ENCODE measurements around the gene VKORC1L1.
A peak's percentile ranks its signal among the peaks of the same experiment; 100 is the strongest.

The VKORC1L1 gene

DNA sequence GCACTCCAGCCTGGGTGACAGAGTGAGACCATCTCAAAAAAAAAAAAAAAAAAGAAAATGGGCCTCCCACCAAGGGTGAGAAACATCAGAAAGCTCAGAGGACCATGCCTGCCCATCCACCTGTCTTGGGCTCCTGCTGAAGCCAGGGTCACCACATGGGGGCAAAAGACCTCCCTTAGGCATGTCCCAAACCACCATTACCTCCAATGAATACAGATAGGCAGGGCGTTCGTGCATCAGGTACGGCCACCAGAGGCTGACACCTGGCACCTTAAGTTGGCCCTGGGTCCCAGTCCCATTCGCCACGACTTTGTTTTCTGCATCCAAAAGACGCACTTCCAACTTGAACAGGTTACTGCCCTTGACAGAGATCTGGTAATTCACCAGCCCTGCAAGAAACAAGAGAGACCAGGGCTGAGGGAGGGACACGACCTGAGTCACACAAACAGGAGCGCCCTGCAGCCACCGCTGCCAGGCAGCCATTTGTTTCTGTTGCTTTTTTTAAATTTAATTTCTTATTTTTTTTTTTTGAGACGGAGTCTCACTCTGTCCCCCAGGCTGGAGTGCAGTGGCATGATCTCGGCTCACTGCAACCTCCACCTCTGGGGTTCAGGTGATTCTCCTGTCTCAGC, 103.1 kb downstream of the VKORC1L1 start:
- no peak overlapping the region for H3K4me3 ChIP-seq (ENCODE audit: low read length)
- DNase-seq (ENCODE audit: low read depth) = no peak
- TF ChIP-seq, protein P1, sequence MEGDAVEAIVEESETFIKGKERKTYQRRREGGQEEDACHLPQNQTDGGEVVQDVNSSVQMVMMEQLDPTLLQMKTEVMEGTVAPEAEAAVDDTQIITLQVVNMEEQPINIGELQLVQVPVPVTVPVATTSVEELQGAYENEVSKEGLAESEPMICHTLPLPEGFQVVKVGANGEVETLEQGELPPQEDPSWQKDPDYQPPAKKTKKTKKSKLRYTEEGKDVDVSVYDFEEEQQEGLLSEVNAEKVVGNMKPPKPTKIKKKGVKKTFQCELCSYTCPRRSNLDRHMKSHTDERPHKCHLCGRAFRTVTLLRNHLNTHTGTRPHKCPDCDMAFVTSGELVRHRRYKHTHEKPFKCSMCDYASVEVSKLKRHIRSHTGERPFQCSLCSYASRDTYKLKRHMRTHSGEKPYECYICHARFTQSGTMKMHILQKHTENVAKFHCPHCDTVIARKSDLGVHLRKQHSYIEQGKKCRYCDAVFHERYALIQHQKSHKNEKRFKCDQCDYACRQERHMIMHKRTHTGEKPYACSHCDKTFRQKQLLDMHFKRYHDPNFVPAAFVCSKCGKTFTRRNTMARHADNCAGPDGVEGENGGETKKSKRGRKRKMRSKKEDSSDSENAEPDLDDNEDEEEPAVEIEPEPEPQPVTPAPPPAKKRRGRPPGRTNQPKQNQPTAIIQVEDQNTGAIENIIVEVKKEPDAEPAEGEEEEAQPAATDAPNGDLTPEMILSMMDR (IDR thresholded peaks at IDR 0.05; ENCODE audit: insufficient read depth, low read depth, low read length, missing control alignments) = no peak

DNA sequence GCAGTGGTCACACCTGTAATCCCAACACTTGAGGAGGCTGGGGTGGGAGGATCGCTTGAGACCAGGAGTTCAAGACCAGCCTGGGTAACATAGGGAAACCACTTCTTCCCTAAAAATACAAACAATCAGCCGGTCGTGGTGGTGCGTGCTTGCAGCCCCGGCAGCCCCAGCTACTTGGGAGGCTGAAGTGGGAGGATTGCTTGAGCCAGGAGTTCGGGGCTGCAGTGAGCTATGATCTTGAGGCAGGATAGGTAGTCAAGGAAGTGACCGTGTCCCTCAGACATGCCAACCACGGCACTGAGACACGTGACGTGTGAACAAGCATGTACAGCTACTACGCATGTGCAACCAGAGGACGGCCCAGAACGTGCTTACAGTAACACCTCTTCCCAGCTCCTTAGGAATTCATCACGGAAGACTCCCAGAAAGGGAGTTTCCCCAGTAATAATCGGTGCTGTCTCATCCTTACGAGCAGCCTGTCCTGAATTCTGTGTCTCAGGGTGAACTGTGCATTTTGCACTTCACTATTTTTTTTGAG, 103.9 kb downstream of the VKORC1L1 start:
- H3K4me3 ChIP-seq (ENCODE audit: low read length) = no peak overlapping the region
- TF ChIP-seq, protein P1 (IDR thresholded peaks at IDR 0.05; ENCODE audit: insufficient read depth, low read depth, low read length, missing control alignments) = no peak
- DNase-seq (ENCODE audit: low read depth) = no peak

DNA sequence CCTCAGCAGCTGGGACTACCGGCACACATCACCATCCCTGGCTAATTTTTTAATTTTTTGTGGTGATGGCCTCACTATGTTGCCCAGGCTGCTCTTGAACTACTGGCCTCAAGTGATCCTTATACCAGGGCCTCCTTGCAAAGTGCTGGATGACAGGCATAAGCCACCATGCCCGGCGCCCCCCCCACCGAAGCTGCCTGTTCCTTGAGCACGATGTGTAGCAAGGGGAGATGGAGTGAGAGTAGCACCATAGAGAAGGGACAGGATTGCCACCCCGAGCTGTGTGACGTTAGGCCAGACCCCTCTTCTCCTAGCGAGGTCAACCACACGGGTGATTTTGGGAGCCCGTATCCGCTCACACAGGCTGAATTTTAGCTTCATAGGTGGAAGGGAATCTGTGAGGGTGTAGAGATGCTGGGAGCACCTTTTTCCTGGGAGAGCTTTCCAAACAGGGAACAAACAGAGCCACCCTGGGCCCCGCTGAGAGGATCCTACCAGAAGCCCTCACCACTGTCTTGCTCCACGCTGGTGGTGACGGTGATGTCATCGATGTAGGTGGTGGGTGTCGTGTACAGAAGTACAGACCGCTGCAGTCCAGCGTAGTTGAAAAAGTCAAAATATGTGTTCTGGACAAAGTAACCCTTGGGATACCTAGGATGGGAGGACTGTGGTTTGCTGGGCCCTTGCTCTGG, 106.2 kb downstream of the VKORC1L1 start:
- DNase-seq (ENCODE audit: low read depth) = no peak
- TF ChIP-seq, protein P1 (IDR thresholded peaks at IDR 0.05; ENCODE audit: insufficient read depth, low read depth, low read length, missing control alignments) = no peak
- no peak overlapping the region for H3K4me3 ChIP-seq (ENCODE audit: low read length)

DNA sequence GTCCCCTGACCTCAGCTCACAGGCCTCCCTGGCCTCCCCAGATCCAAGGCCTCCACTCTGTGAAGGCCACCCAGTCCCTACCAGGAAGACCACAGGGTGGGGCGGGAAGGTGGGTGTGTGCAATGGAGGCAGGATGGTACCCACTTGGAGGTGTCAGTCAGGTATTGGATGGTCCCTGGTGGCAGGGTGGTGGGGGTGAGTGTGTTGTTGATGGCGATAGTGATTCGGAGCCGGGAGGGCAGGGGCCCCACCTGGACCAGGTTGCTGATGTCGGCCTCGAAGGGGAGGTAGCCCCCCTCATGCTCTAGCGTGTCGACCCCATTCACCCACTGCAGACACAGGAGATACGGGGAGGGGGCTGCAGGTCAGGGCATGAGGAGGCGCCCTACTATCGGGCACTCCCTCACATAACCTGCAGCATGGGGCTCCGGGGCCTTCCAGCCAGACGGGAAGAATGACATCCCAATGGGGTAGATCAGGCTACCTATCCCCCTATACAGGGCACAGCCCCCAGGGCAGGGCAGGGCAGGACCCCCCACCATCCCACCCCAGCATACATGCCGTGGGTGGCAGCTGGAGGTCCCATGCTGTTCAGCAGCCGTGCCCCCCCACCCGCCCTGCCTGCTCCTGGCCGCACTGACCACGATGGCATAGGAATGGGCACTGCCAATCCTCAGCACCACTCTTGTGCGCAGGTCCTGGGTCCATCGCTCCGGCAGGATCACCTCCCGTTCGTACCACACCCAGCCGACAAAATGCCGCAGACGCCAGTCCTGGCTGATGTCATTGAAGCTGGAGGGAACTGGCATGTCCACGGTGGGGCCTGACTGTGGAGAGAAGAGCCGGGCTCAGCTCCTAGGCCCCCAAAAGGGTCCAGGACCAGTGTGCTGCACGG, 107.0 kb downstream of the VKORC1L1 start:
- no peak for DNase-seq (ENCODE audit: low read depth)
- TF ChIP-seq, protein P1 (IDR thresholded peaks at IDR 0.05; ENCODE audit: insufficient read depth, low read depth, low read length, missing control alignments) = no peak
- H3K4me3 ChIP-seq (ENCODE audit: low read length) = no peak overlapping the region

DNA sequence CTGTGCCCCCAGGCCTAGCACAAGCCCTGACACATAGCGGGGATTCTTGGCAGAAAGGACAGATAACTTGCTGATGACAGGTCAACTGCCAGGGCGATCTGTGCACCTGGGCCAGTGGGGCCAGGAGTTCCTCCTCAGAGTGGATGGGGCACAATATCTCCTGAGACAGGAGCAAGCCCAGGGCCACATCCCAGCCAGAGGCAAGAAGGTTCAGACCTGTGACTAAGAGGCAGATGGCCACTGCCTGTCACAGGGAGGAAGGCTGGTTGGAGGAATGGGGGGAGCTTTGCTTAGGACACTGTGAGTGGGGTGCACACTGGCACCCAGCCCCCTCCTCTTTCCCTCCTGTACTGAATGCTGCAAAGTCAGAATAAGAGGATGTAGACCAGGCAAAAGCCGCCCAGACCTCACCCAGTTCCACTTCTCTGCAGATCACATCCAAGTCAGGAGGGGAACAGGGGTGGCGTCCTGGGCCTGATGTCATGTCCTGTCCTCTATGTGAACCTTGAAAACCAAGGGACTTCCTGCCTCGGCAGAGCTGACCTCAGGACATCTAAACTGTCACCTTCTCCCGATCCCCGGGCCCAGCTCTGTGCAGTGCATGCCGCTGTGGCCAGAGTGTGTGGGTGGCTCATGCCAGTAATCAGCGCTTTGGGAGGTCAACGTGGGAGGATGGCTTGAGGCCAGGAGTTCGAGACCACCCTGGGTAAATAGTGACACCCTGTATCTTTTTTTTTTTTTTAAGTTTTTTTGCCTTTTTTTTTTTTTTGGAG, 107.8 kb downstream of the VKORC1L1 start:
- no peak for DNase-seq (ENCODE audit: low read depth)
- TF ChIP-seq, protein P1 (IDR thresholded peaks at IDR 0.05; ENCODE audit: insufficient read depth, low read depth, low read length, missing control alignments) = no peak
- H3K4me3 ChIP-seq (ENCODE audit: low read length) = peak overlapping the region; percentile 74

Measured in epithelial cell of esophagus (primary cell).